ENCODE results near the gene CACYBP.
"Not testable (repeated sequence)": the region's sequence is repeated elsewhere in the genome, so short reads cannot be mapped to it uniquely, and the experiment has no call there.

The CACYBP gene

GRCh38 chr1:175009532-175009931 lies 9.8 kb downstream of the CACYBP start:
- DNase-seq (ENCODE audit: low read depth in 2 of 2), result no peak

- no peak for DNase-seq (ENCODE audit: low read depth in 2 of 2)
These were observed 13.7 kb downstream of the CACYBP start for GRCh38 chr1:175013445-175013844.

GRCh38 chr1:175015243-175015642 lies 15.5 kb downstream of the CACYBP start:
- peak; percentile 36 to 40 for DNase-seq (ENCODE audit: low read depth in 2 of 2)

- DNase-seq (ENCODE audit: low read depth in 2 of 2), result no peak
These were observed 19.8 kb downstream of the CACYBP start for GRCh38 chr1:175019524-175019923.

- DNase-seq (ENCODE audit: low read depth in 2 of 2), result peak; percentile 96 to 97
These were observed 23.5 kb downstream of the CACYBP start, which contains the start of gene MRPS14 for GRCh38 chr1:175023043-175023921. Gene MRPS14, minus strand, starts transcription at chr1:175023425. Its CDS starts 17 bp downstream, at chr1:175023408.

- DNase-seq (ENCODE audit: low read depth in 2 of 2), result not testable (repeated sequence)
These were observed 24.1 kb downstream of the CACYBP start for GRCh38 chr1:175023922-175024242.

GRCh38 chr1:175024773-175025172 lies 25.0 kb downstream of the CACYBP start:
- DNase-seq (ENCODE audit: low read depth in 2 of 2), result no peak

- no peak for DNase-seq (ENCODE audit: low read depth in 2 of 2)
These were observed 34.2 kb downstream of the CACYBP start for GRCh38 chr1:175033953-175034352.

GRCh38 chr1:175034775-175035174 lies 35.0 kb downstream of the CACYBP start:
- DNase-seq (ENCODE audit: low read depth in 2 of 2), result no peak

- no peak for DNase-seq (ENCODE audit: low read depth in 2 of 2)
These were observed 36.1 kb downstream of the CACYBP start for GRCh38 chr1:175035865-175036264.

- no peak for DNase-seq (ENCODE audit: low read depth in 2 of 2)
These were observed 36.7 kb downstream of the CACYBP start for GRCh38 chr1:175036476-175036875.

GRCh38 chr1:175037416-175037815 lies 37.7 kb downstream of the CACYBP start:
- no peak for DNase-seq (ENCODE audit: low read depth in 2 of 2)

- DNase-seq (ENCODE audit: low read depth in 2 of 2), result no peak
These were observed 40.7 kb downstream of the CACYBP start for GRCh38 chr1:175040324-175040879.

GRCh38 chr1:175042650-175043049 lies 42.9 kb downstream of the CACYBP start:
- DNase-seq (ENCODE audit: low read depth in 2 of 2), result no peak

GRCh38 chr1:175043824-175044223 lies 44.1 kb downstream of the CACYBP start:
- no peak for DNase-seq (ENCODE audit: low read depth in 2 of 2)

GRCh38 chr1:175044591-175044990 lies 44.8 kb downstream of the CACYBP start:
- DNase-seq (ENCODE audit: low read depth in 2 of 2), result not testable (repeated sequence)

- DNase-seq (ENCODE audit: low read depth in 2 of 2), result no peak
These were observed 45.4 kb downstream of the CACYBP start for GRCh38 chr1:175045097-175045496.

GRCh38 chr1:175045519-175045918 lies 45.8 kb downstream of the CACYBP start:
- DNase-seq (ENCODE audit: low read depth in 2 of 2), result no peak

- no peak for DNase-seq (ENCODE audit: low read depth in 2 of 2)
These were observed 51.2 kb downstream of the CACYBP start for GRCh38 chr1:175050992-175051391.

GRCh38 chr1:175054736-175055135 lies 55.0 kb downstream of the CACYBP start:
- no peak for DNase-seq (ENCODE audit: low read depth in 2 of 2)
